HUES64 (cell line): Measurements from ENCODE around the gene SAMD1.
A peak's percentile ranks its signal among the peaks of the same experiment; 100 is the strongest.

ENCODE experiments used
- H3K27ac ChIP-seq: 2 replicates; pipeline ENCODE4 v1.7.0; 2013; ENCODE audit warnings: low read depth, low read length, inconsistent platforms
- H3K27me3 ChIP-seq: 2 replicates; pipeline ENCODE4 v1.6.1; 2013; ENCODE audit warnings: mild to moderate bottlenecking, low read length; ENCODE audit not compliant: insufficient read depth
- H3K36me3 ChIP-seq: 2 replicates; pipeline ENCODE4 v1.6.1; 2013; ENCODE audit warnings: mild to moderate bottlenecking, low read length; ENCODE audit not compliant: insufficient read depth
- H3K4me1 ChIP-seq: 2 replicates; pipeline ENCODE4 v1.6.1; 2013; ENCODE audit warnings: mild to moderate bottlenecking, low read length, moderate library complexity; ENCODE audit not compliant: insufficient read depth
- H3K4me3 ChIP-seq: 2 replicates; pipeline ENCODE4 v1.5.1; 2013; ENCODE audit warnings: mild to moderate bottlenecking, low read length, moderate library complexity
- H3K9ac ChIP-seq: 2 replicates; pipeline ENCODE4 v1.6.1; 2013; ENCODE audit warnings: mild to moderate bottlenecking, low read depth, low read length
- H3K9me3 ChIP-seq: 2 replicates; pipeline ENCODE4 v1.6.1; 2013; ENCODE audit warnings: low read depth, low read length; ENCODE audit not compliant: insufficient read depth
- WGBS: fragments of 150-250, 120-280 bp; methylation state at CpG from one replicate; pipeline ENCODE4 v1.1.7; 2013; ENCODE audit warnings: missing lambda C conversion rate; 5-methylcytosine and 5-hydroxymethylcytosine counted together

SAMD1 gene

DNA sequence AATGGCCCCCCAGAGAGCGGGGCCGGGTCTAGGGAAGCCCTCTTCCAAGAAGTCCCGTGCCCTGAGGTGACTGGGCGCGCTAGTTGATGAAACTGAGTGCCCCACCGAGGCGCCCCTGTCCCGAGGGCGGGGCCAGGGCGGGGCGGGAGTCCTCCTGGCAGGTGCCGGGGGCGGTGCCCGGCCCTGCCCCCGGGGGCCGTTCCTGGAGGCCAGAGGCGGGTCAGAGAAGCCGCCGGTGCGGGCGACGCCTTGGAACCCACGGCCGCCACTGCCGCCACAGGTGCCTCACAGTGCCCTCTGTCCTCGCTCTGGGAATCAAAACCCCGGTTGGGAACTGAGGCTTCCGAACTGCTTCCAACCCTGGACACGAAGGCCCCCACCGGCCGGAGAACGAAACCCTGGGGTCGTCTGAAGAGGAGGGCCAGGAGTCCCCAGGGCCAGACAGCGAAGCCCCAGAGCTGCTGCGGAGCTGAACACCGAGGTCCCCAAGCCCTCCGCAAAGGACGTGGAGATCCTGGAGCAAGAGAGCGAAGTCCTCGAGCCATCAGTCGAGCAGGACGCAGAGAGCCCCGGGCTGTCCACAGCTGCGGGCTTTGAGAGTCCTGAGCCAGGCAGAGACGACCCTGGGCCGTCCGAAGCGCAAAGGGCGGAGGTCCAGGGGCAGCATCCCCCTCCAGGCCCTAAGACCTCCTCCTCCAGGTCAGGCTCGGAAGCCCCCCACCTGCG, 17.9 kb downstream of the SAMD1 start, which contains the start of gene MISP3:
Gene MISP3 (plus strand): TSS at position 252 of the 726 bp plus-strand sequence. CDS start 524 bp downstream, outside the sequence.
- H3K36me3 ChIP-seq, result no peaks in the 10 kb centered on the region
- peak within 1 kb of the TSS; percentile 58 for H3K4me3 ChIP-seq
- no peaks in the 10 kb centered on the region for H3K9me3 ChIP-seq
- H3K4me1 ChIP-seq, result no peaks in the 10 kb centered on the region; the same call in 1 of the 2 replicates
- 2% methylated on average over 51 of the region's 51 CpGs for WGBS
- H3K27me3 ChIP-seq, result peaks cover 54% of the 10 kb centered on the region
- peak within 1 kb of the TSS; percentile 40 for H3K9ac ChIP-seq
- H3K27ac ChIP-seq, result no peak within 1 kb of the TSS

DNA sequence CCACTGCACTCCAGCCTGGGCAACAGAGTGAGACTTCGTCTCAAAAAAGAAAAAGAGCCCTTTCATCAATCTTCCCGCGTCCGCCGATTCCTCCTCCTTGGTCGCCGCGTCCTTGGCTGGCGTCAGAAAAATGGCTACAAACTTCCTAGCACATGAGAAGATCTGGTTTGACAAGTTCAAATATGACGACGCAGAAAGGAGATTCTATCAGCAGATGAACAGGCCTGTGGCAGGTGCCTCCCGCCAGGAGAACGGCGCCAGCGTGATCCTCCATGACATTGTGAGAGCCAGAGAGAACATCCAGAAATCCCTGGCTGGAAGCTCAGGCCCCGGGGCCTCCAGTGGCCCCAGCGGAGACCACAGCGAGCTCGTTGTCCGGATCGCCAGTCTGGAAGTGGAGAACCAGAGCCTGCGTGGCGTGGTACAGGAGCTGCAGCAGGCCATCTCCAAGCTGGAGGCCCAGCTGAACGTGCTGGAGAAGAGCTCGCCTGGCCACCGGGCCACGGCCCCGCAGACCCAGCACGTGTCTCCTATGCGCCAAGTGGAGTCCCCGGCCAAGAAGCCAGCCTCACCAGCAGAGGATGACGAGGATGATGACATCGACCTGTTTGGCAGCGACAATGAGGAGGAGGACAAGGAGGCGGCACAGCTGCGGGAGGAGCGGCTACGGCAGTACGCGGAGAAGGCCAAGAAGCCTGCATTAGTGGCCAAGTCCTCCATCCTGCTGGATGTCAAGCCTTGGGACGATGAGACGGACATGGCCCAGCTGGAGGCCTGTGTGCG, 20.1 kb downstream of the SAMD1 start:
- Histone ChIP-seq H3K9ac (no peak overlapping the region), H3K36me3 (no peaks in the 10 kb centered on the region), H3K9me3 (no peaks in the 10 kb centered on the region), H3K27me3 (peaks cover 46% of the 10 kb centered on the region), H3K4me1 (no peaks in the 10 kb centered on the region; the same call in 1 of the 2 replicates), H3K4me3 (no peak overlapping the region), H3K27ac (no peak overlapping the region)
- 95% methylated on average over 43 of the region's 43 CpGs for WGBS

DNA sequence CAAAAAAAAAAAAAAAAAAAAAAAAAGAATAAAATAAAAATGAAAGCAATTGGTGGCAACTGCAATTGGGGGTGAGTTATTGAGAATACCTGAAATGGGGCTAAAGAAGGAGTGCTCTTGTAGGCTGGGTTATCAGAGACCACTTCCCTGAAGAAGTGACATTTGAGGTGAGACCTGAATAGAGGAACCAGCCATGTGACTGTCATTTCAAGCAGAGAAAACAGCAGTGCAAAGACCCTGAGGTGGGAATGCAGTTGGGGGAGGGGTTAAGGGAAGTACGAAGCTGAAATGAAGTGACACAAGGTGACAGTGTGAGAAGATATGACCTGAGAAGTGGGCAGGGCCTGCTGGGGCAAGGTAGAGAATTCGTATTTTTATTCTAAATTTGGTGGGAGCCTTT, 24.4 kb downstream of the SAMD1 start:
- 69% methylated on average over 2 of the region's 2 CpGs for WGBS
- no peak overlapping the region for H3K9ac ChIP-seq
- H3K4me3 ChIP-seq, result no peak overlapping the region
- no peak overlapping the region for H3K27ac ChIP-seq
- no peaks in the 10 kb centered on the region for H3K9me3 ChIP-seq
- no peaks in the 10 kb centered on the region for H3K36me3 ChIP-seq
- H3K27me3 ChIP-seq, result peaks cover 7% of the 10 kb centered on the region
- no peaks in the 10 kb centered on the region for H3K4me1 ChIP-seq

DNA sequence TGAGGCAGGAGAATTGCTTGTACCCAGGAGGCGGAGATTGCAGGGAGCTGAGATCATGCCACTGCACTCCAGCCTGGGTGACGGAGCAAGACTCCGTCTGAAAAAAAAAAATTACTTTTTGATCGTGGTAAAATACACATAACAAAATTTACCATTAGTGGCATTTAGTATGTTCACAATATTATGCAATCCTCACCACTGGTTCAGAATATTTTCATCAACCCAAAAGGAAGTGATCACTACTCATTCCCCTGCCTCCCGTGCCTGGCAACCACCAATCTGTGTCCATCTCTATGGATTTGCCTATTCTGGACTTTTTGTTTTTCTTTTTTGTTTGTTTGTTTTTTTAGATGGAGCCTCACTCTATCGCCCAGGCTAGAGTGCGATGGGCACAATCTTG, 27.4 kb downstream of the SAMD1 start:
- 95% methylated on average over 7 of the region's 7 CpGs for WGBS
- no peak overlapping the region for H3K4me3 ChIP-seq

DNA sequence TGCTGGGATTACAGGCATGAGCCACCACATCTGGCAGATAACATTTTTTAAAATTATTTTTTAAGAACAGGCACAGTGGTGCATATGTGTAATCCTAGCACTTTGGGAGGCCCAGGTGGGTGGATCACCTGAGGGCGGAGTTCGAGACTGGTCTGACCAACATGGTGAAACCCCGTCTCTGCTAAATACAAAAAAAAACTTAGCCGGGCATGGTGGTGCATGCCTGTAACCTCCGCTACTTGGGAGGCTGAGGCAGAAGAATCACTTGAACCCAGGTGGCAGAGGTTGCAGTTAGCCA, 28.0 kb downstream of the SAMD1 start:
- Histone ChIP-seq H3K9ac (no peak overlapping the region), H3K4me3 (no peak overlapping the region), H3K4me1 (no peaks in the 10 kb centered on the region), H3K36me3 (no peaks in the 10 kb centered on the region), H3K27me3 (peaks cover 24% of the 10 kb centered on the region), H3K9me3 (no peaks in the 10 kb centered on the region), H3K27ac (no peak overlapping the region)
- 86% methylated on average over 5 of the region's 5 CpGs for WGBS

More for the DNA sequence above, 27.4 kb downstream of the SAMD1 start:
- Histone ChIP-seq H3K27me3 (peaks cover 20% of the 10 kb centered on the region), H3K4me1 (no peaks in the 10 kb centered on the region), H3K36me3 (no peaks in the 10 kb centered on the region), H3K9ac (no peak overlapping the region), H3K9me3 (no peaks in the 10 kb centered on the region), H3K27ac (no peak overlapping the region)

DNA sequence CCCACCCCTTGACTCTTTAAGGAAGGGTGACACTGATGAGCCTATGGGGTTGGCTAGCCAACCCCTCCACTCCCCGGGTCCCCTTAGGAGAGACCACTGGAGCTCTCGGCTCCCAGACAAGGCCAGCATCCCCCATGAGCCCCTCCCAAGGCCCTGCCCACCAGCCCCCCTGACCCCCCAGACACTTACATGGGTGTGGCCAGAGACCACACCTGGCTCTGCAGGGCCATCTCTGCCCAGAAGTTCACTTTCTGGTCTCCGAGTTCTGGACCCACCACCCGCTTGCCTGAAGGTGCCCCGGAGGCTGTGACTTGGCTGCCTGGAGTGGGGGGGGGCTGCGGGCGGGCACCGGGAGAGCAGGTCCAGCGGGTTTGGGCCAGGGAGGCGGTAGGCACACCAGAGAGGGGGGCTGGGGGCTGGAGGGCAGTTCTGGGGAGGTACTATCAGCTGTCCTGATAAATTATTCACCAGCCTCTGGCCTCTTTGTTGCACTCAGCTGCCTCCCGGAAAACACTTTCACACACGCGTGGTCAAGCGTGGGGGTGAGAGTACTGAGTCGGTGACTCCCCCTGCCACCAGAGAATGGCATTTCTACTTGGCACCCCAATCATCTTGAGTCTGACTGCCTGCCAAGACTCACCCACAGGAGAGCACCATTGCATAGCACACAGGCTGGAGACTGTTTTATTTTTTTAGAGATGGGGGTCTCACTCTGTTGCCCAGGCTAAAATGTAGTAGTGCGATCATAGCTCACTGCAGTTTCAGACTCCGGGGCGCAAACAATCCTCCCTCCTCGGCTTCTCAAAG, 28.6 kb downstream of the SAMD1 start, which contains the start of gene PALM3:
Gene PALM3 (minus strand): TSS at position 326 of the 807 bp plus-strand sequence. CDS start 96 bp downstream, at position 230.
- Histone ChIP-seq H3K27me3 (peaks cover 25% of the 10 kb centered on the region), H3K9ac (no peak within 1 kb of the TSS), H3K4me1 (no peaks in the 10 kb centered on the region), H3K9me3 (no peaks in the 10 kb centered on the region), H3K4me3 (no peak within 1 kb of the TSS), H3K27ac (no peak within 1 kb of the TSS), H3K36me3 (no peaks in the 10 kb centered on the region)
- WGBS, result 92% methylated on average over 19 of the region's 19 CpGs

DNA sequence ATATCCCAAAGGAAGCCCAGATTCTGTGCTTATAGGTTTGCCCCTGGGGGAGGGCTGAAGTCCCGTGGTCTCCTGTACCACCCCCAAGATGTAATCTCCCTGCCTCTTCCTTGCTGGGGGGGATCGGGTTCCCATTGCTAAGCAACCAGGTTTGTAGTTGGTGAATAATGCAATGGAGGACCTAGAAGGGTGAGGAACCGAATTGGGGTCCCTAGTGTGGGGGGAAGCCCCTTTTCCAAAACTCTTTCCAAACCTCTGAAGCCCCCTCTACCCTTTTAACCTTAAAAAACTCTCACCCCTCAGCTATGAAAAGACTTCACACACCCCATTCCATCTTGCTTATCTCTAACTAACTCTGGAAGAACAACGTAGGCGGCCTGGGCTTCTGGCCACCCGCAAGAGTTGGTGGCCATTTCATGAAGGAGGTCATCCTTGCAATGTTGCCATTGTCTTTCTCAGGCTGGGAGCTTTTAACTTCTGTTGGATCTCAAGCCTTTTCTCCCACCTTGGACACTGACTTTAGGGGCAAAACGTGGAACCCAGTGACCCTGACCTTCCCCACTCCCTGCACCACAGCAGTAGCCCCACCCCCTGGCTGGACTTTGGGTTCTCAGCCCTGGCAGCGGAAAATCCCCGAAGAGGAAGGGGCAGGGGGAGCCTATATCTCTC, 29.3 kb downstream of the SAMD1 start:
- Histone ChIP-seq H3K4me3 (no peak overlapping the region), H3K36me3 (no peaks in the 10 kb centered on the region), H3K27me3 (peaks cover 27% of the 10 kb centered on the region), H3K4me1 (no peaks in the 10 kb centered on the region), H3K27ac (no peak overlapping the region), H3K9me3 (no peaks in the 10 kb centered on the region), H3K9ac (no peak overlapping the region)
- WGBS, result 71% methylated on average over 7 of the region's 9 CpGs

DNA sequence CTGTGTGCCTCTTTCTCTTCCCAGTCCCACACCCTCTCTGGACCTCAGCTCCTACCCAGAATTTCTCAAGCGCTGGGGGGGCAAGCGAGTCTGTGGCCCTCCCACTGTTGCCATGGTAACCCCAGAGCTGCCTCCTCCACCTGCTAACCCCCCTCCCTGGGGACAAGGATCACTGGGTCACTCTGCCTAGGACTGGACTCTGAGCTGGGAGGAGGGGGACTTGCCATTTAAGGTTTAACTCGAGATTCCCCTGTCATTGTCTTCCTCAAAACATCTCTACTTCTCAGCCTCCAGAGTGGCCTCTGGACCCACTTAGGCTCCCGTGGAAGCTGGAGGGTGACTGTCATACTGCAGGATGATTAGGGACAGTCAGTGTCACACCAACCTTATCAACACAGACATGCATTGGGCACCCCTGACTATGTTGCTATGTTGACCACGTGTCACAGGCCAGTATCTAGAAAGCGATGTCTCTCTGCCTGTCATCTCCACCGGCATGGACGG, 30.8 kb downstream of the SAMD1 start:
- H3K9me3 ChIP-seq, result no peaks in the 10 kb centered on the region
- WGBS, result 59% methylated on average over 7 of the region's 8 CpGs
- no peaks in the 10 kb centered on the region for H3K4me1 ChIP-seq
- no peak overlapping the region for H3K27ac ChIP-seq
- H3K36me3 ChIP-seq, result no peaks in the 10 kb centered on the region
- H3K4me3 ChIP-seq, result no peak overlapping the region
- no peak overlapping the region for H3K9ac ChIP-seq
- H3K27me3 ChIP-seq, result peaks cover 27% of the 10 kb centered on the region

DNA sequence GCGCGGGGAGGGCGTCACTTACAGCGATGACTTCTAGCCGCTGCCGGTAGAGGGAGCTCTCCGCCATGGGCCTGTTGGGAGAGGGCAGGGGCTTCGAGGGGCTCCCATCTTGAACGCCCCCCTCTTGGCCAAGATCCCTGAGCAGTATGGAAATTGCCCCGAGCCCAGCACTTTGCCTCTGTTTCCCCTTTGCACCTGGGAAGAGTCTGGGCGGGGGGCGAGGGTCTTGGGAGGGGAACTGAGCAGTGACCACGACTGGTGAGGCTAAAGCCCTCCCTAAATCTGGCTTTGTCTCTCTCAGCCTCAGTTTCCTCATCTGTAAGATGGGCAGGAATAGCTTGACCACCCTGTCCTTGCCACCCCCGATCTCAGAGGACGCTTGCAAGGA, 31.5 kb downstream of the SAMD1 start:
- 42% methylated on average over 15 of the region's 15 CpGs for WGBS
- Histone ChIP-seq H3K27ac (no peak overlapping the region), H3K9me3 (no peaks in the 10 kb centered on the region), H3K27me3 (peaks cover 27% of the 10 kb centered on the region), H3K4me3 (no peak overlapping the region), H3K4me1 (no peaks in the 10 kb centered on the region), H3K9ac (no peak overlapping the region), H3K36me3 (no peaks in the 10 kb centered on the region)

DNA sequence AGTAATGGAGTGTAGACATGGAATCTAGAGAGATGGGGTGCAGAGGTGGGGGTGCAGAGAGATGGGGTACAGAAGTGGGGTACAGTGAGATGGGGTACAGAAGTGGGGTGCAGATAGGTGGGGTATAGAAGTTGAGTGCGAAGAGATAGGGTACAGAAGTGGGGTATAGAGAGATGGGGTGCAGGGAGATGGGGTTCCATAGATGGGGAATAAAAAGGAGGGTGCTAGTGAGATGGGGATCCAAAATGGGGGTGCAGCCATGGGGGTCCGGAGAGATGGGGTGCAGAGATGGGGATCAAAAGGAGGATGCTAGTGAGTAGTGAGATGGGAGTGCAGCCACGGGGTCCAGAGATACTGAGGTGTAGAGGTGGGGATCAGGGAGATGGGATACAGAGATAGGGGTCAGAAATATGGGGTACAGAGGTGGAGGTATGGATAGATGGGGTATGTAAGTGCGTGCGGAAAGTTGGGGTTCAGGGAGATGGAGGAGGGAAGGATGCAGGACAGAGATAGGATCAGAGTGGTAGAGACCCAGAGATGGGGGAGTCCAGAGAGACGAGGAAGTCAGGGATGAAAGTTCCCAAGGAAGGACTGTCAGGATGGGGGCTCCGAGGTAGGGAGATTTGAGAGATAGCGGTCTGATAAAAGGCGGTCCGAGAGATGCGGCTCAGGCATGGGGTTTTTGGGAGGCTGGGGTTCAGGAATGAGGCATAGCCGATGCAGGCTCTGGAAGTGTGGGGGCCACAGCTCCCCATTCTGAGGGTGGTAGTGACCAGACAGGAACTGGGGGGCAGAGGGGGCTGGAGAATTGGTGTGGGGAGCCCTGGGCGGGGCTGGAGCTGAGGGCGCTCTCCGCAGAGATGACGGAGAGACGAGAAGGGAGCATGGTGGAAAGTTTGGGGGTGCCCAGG, 32.1 kb downstream of the SAMD1 start:
- H3K9ac ChIP-seq, result no peak overlapping the region
- no peaks in the 10 kb centered on the region for H3K36me3 ChIP-seq
- no peaks in the 10 kb centered on the region for H3K4me1 ChIP-seq
- H3K27ac ChIP-seq, result no peak overlapping the region
- H3K27me3 ChIP-seq, result peaks cover 27% of the 10 kb centered on the region
- 57% methylated on average over 17 of the region's 17 CpGs for WGBS
- peak overlapping the region; percentile 64 for H3K4me3 ChIP-seq
- H3K9me3 ChIP-seq, result no peaks in the 10 kb centered on the region
